Measurements from ENCODE around the gene ATG9A.

- no peak for TF ChIP-seq EZH2phosphoT487 (IDR thresholded peaks at IDR 0.05; ENCODE audit: low read depth)
- TF ChIP-seq, protein P1, sequence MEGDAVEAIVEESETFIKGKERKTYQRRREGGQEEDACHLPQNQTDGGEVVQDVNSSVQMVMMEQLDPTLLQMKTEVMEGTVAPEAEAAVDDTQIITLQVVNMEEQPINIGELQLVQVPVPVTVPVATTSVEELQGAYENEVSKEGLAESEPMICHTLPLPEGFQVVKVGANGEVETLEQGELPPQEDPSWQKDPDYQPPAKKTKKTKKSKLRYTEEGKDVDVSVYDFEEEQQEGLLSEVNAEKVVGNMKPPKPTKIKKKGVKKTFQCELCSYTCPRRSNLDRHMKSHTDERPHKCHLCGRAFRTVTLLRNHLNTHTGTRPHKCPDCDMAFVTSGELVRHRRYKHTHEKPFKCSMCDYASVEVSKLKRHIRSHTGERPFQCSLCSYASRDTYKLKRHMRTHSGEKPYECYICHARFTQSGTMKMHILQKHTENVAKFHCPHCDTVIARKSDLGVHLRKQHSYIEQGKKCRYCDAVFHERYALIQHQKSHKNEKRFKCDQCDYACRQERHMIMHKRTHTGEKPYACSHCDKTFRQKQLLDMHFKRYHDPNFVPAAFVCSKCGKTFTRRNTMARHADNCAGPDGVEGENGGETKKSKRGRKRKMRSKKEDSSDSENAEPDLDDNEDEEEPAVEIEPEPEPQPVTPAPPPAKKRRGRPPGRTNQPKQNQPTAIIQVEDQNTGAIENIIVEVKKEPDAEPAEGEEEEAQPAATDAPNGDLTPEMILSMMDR (IDR thresholded peaks at IDR 0.05; ENCODE audit: low read depth, low read length), result no peak
Measured at GRCh38 chr2:219266886-219267285, 37.5 kb upstream of the ATG9A start.
